ENCODE data around the gene OR11L1. TPM values are rescaled to one million over a fixed set of nuclear protein-coding genes. Genes with fewer than 3 reads are reported as not detected.

The OR11L1 gene, protein sequence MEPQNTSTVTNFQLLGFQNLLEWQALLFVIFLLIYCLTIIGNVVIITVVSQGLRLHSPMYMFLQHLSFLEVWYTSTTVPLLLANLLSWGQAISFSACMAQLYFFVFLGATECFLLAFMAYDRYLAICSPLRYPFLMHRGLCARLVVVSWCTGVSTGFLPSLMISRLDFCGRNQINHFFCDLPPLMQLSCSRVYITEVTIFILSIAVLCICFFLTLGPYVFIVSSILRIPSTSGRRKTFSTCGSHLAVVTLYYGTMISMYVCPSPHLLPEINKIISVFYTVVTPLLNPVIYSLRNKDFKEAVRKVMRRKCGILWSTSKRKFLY
- not detected for total RNA-seq

DNA sequence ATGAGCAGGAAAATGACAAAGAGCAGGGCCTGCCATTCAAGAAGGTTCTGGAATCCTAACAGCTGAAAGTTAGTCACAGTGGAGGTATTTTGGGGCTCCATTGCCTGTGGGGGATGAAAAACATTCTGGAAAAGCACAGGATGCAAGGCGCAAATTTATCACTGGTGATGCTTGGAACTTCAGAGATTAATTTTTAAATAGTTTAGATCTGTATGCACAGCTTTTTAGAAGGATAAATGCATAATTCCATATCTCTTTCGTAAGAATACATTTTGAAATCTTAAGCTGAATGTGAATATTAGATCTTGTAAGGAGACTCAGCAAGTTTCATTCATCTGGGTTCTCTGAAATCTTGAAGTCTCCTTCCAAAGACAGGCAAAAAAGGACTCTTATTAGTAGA lies at the start of gene OR11L1:
TSS of gene OR11L1 (minus strand) at position 101 of the 400 bp plus-strand sequence. CDS start at position 101, 0 bp downstream.

DNA sequence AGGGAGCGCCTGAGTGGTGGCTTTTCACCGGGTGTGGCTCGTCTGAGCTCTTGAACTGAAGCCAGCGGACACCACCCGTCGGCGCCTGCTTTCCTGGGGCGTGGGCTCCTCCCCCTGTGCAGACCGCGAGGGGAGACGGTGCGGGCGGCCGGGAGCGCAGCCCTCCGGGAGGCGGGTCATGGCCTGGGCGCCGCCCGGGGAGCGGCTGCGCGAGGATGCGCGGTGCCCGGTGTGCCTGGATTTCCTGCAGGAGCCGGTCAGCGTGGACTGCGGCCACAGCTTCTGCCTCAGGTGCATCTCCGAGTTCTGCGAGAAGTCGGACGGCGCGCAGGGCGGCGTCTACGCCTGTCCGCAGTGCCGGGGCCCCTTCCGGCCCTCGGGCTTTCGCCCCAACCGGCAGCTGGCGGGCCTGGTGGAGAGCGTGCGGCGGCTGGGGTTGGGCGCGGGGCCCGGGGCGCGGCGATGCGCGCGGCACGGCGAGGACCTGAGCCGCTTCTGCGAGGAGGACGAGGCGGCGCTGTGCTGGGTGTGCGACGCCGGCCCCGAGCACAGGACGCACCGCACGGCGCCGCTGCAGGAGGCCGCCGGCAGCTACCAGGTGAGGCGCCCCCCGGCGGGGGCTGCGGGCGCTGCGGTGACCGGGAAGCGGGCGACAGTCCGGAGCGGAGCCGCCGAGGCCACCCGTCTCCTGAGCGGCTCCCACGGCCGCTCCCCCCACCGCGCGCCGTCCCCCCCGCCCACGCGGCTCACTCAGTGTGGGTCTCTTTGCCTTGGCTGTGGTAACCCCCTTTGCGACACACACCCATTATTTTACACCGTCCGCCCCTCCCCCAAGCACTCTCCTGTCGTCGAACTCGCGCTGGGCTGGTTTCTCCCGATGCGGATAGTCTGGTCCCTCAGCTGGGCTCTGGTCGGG lies 15.6 kb upstream of the OR11L1 start, which contains the start of gene TRIM58:
TSS of gene TRIM58 (plus strand) at position 119 of the 916 bp plus-strand sequence. CDS start at position 179, 60 bp downstream.

GRCh38 chr1:247824023-247824422 lies 17.7 kb downstream of the OR11L1 start, which contains the start of gene OR14A16:
TSS of gene OR14A16 (minus strand) at chr1:247824119. CDS start at chr1:247815729, 8,390 bp downstream.

Other genes with a start within 250 kb of the OR11L1 start
- not detected for gene OR2G3, start 236.3 kb downstream of the OR11L1 start, total RNA-seq
- not detected for gene OR13G1, start 162.2 kb downstream of the OR11L1 start, total RNA-seq
- not detected for gene OR6F1, start 125.2 kb downstream of the OR11L1 start, total RNA-seq
- gene OR14K1, start 103.3 kb downstream of the OR11L1 start, total RNA-seq = not detected
- gene OR14A2, start 93.8 kb downstream of the OR11L1 start, total RNA-seq = not detected
- gene OR1C1, start 81.3 kb downstream of the OR11L1 start, total RNA-seq = not detected
- gene OR14A16, start 17.8 kb downstream of the OR11L1 start, total RNA-seq = not detected
- gene TRIM58, start 15.3 kb upstream of the OR11L1 start, total RNA-seq = 1 to 10 TPM in 1 of 2 donors, under 1 TPM in 1; 0.33 to 1.4 TPM
- under 1 TPM; 0.34 to 0.67 TPM for gene OR2W3, start 53.7 kb upstream of the OR11L1 start, total RNA-seq
- gene OR2T8, start 78.4 kb upstream of the OR11L1 start, total RNA-seq = not detected
- gene OR2AJ1, start 83.0 kb upstream of the OR11L1 start, total RNA-seq = not detected
- under 1 TPM in 1 of 2 donors, not detected in 1; 0.69 TPM for gene OR2L8, start 107.0 kb upstream of the OR11L1 start, total RNA-seq
- gene OR2AK2, start 123.3 kb upstream of the OR11L1 start, total RNA-seq = under 1 TPM in 1 of 2 donors, not detected in 1; 0.34 TPM
- not detected for gene OR2L5, start 171.8 kb upstream of the OR11L1 start, total RNA-seq
- under 1 TPM in 1 of 2 donors, not detected in 1; under 0.01 TPM for gene OR2L2, start 188.2 kb upstream of the OR11L1 start, total RNA-seq
- gene OR2L3, start 204.9 kb upstream of the OR11L1 start, total RNA-seq = not detected

Measured in melanocyte of skin (primary cell).